ENCODE measurements around the gene DAAM2.

DNA sequence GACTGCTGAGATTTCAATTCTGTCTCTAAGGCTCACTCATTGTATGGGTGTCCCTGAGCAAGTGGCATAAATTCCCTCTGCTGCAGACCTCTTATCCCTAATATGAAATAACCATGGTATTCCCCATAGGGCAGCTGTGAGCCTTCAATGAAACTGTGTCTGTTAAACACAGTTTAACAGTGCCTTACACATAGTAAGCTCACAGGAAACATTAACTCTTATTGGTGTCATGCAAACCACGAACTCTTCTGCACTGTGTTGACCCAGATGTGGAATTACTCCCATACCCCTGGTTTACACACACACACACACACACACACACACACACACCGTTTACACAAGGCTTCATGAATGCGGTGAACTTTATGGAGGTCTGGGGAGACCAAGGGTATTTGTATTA is 23.2 kb downstream of the DAAM2 start:
- TF ChIP-seq, protein P1, sequence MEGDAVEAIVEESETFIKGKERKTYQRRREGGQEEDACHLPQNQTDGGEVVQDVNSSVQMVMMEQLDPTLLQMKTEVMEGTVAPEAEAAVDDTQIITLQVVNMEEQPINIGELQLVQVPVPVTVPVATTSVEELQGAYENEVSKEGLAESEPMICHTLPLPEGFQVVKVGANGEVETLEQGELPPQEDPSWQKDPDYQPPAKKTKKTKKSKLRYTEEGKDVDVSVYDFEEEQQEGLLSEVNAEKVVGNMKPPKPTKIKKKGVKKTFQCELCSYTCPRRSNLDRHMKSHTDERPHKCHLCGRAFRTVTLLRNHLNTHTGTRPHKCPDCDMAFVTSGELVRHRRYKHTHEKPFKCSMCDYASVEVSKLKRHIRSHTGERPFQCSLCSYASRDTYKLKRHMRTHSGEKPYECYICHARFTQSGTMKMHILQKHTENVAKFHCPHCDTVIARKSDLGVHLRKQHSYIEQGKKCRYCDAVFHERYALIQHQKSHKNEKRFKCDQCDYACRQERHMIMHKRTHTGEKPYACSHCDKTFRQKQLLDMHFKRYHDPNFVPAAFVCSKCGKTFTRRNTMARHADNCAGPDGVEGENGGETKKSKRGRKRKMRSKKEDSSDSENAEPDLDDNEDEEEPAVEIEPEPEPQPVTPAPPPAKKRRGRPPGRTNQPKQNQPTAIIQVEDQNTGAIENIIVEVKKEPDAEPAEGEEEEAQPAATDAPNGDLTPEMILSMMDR (conservative IDR thresholded peaks at IDR 0.05; ENCODE audit: low read length): no peak
- TF ChIP-seq EZH2phosphoT487 (IDR thresholded peaks at IDR 0.05; ENCODE audit: borderline replicate concordance, low read depth, low read length): no peak

Data from OCI-LY7 (cell line).